ENCODE results near the gene CNTN5. TPM values are rescaled to one million over a fixed set of nuclear protein-coding genes. Genes with fewer than 3 reads are reported as not detected.

CNTN5 gene
- total RNA-seq, 4 donors from 2014 or later: 0.16 TPM; not detected in 3

- ATAC-seq: no peak
- Histone ChIP-seq H3K27ac (no peak overlapping the region), H3K36me3 (no peaks in the 10 kb centered on the region), H3K4me3 (no peak overlapping the region), H3K9me3 (no peaks in the 10 kb centered on the region), H3K27me3 (no peaks in the 10 kb centered on the region), H3K4me1 (no peaks in the 10 kb centered on the region)
- in situ Hi-C loops (cut with MboI; ENCODE audit: low sequenced_read_pairs in 4 of 4): no loop called here
- intact Hi-C loops (cut with DNase I; ENCODE audit: low total_unique reads): no loop called here
- no peak for TF ChIP-seq POLR2A (IDR thresholded peaks at IDR 0.05)
- TF ChIP-seq CTCF (IDR thresholded peaks at IDR 0.05 in 4 of 5, conservative IDR thresholded peaks at IDR 0.05 in 1 of 5): no peak
- DNase-seq: no peak
Measured at GRCh38 chr11:99531468-99531867, 510.7 kb downstream of the CNTN5 start.

GRCh38 chr11:99534812-99535211 lies 514.1 kb downstream of the CNTN5 start:
- Histone ChIP-seq H3K27me3 (no peaks in the 10 kb centered on the region), H3K4me1 (no peaks in the 10 kb centered on the region), H3K4me3 (no peak overlapping the region), H3K27ac (no peak overlapping the region), H3K36me3 (no peaks in the 10 kb centered on the region), H3K9me3 (no peaks in the 10 kb centered on the region)
- TF ChIP-seq CTCF (IDR thresholded peaks at IDR 0.05 in 4 of 5, conservative IDR thresholded peaks at IDR 0.05 in 1 of 5) (no peak), POLR2A (IDR thresholded peaks at IDR 0.05) (no peak)
- in situ Hi-C loops (cut with MboI; ENCODE audit: low sequenced_read_pairs in 4 of 4) (no loop called here), intact Hi-C loops (cut with DNase I; ENCODE audit: low total_unique reads) (no loop called here)
- DNase-seq (no peak), ATAC-seq (no peak)

GRCh38 chr11:99535406-99535805 lies 514.7 kb downstream of the CNTN5 start:
- intact Hi-C loops (cut with DNase I; ENCODE audit: low total_unique reads): no loop called here
- no peaks in the 10 kb centered on the region for H3K36me3 ChIP-seq
- no peak for DNase-seq
- H3K9me3 ChIP-seq: no peaks in the 10 kb centered on the region
- H3K27ac ChIP-seq: no peak overlapping the region
- H3K27me3 ChIP-seq: no peaks in the 10 kb centered on the region
- TF ChIP-seq POLR2A (IDR thresholded peaks at IDR 0.05) (no peak), CTCF (IDR thresholded peaks at IDR 0.05 in 4 of 5, conservative IDR thresholded peaks at IDR 0.05 in 1 of 5) (no peak)
- no peak overlapping the region for H3K4me3 ChIP-seq
- ATAC-seq: no peak
- H3K4me1 ChIP-seq: no peaks in the 10 kb centered on the region
- in situ Hi-C loops (cut with MboI; ENCODE audit: low sequenced_read_pairs in 4 of 4): no loop called here

- intact Hi-C loops (cut with DNase I; ENCODE audit: low total_unique reads): no loop called here
- TF ChIP-seq POLR2A (IDR thresholded peaks at IDR 0.05): no peak
- TF ChIP-seq CTCF (IDR thresholded peaks at IDR 0.05 in 4 of 5, conservative IDR thresholded peaks at IDR 0.05 in 1 of 5): no peak
- Histone ChIP-seq H3K27me3 (no peaks in the 10 kb centered on the region), H3K9me3 (no peaks in the 10 kb centered on the region), H3K4me3 (no peak overlapping the region), H3K4me1 (no peaks in the 10 kb centered on the region), H3K27ac (no peak overlapping the region), H3K36me3 (no peaks in the 10 kb centered on the region)
- ATAC-seq (no peak), DNase-seq (no peak)
- in situ Hi-C loops (cut with MboI; ENCODE audit: low sequenced_read_pairs in 4 of 4): no loop called here
Measured at GRCh38 chr11:99535819-99536218, 515.1 kb downstream of the CNTN5 start.

- intact Hi-C loops (cut with DNase I; ENCODE audit: low total_unique reads): no loop called here
- no peaks in the 10 kb centered on the region for H3K4me1 ChIP-seq
- ATAC-seq: no peak
- no peak overlapping the region for H3K4me3 ChIP-seq
- no peak overlapping the region for H3K27ac ChIP-seq
- H3K36me3 ChIP-seq: no peaks in the 10 kb centered on the region
- in situ Hi-C loops (cut with MboI; ENCODE audit: low sequenced_read_pairs in 4 of 4): no loop called here
- TF ChIP-seq CTCF (IDR thresholded peaks at IDR 0.05 in 4 of 5, conservative IDR thresholded peaks at IDR 0.05 in 1 of 5): no peak
- no peak for TF ChIP-seq POLR2A (IDR thresholded peaks at IDR 0.05)
- DNase-seq: no peak
- no peaks in the 10 kb centered on the region for H3K9me3 ChIP-seq
- H3K27me3 ChIP-seq: no peaks in the 10 kb centered on the region
Measured at GRCh38 chr11:99537681-99538080, 516.9 kb downstream of the CNTN5 start.

Measured in gastrocnemius medialis (tissue), 4 donors.